Measurements from ENCODE around the gene LTBP1. TPM values are rescaled to one million over a fixed set of nuclear protein-coding genes. Genes with fewer than 3 reads are reported as not detected.

The LTBP1 gene
- total and polyA plus RNA-seq, 2 of the 13 experiments (the other 11 are each of a cell fraction or from before 2014, with no cell fraction given), result 0.12 to 0.22 TPM

DNA sequence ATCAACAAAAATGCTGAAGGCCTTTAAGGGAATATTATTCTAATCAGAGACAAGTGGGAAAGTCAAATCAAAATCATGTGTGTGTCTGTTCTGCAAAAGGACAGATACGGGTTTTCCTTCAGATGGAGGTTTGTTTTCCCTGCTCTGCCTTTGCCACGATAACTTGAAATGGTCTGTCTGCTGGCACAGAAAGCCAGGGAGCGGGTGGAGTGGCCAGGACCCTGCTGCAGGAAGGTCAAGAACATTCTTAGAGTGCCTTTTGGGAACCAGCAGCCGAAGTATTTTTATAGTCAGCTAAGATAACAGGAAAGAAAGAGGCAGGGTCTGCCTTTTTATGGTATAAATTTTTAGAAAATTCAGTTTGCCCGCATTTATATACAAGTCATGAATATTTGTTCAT lies 234.2 kb downstream of the LTBP1 start:
- H4K20me1 ChIP-seq (ENCODE audit: insufficient read depth, low read length), result no peaks in the 10 kb centered on the region
- 37% methylated on average over 5 of the region's 5 CpGs for WGBS (ENCODE audit: low lambda C conversion rate)
- H2AFZ ChIP-seq (ENCODE audit: low read length), result no peak overlapping the region
- no peaks in the 10 kb centered on the region for H3K79me2 ChIP-seq (ENCODE audit: insufficient read depth, low read length)
- H3K27ac ChIP-seq (ENCODE audit: extremely low read length, insufficient read depth, low read length), result no peak overlapping the region
- no TSS peak for BruUV-seq (replicated peaks)
- FAIRE-seq (no peak), DNase-seq (ENCODE audit: low spot score) (no peak), ATAC-seq (no peak)
- H3K36me3 ChIP-seq (replicated peaks in 1 of 2; ENCODE audit: control insufficient read depth in 1 of 2, insufficient read depth in 2 of 2, low read length in 2 of 2), result no peaks in the 10 kb centered on the region
- CTCF ChIA-PET (ENCODE audit: low intra/inter-chr PET ratio, low total read pairs), result no interaction called here
- POLR2A ChIA-PET, result no interaction called here
- H3K4me2 ChIP-seq (ENCODE audit: low read depth, low read length), result no peak overlapping the region
- H3K9ac ChIP-seq (ENCODE audit: insufficient read depth, low read depth, low read length), result no peak overlapping the region
- no peaks in the 10 kb centered on the region for H3K4me1 ChIP-seq (ENCODE audit: insufficient read depth, low read length)
- intact Hi-C loops (cut with micrococcal nuclease; ENCODE audit: unreplicated experiment) (no loop called here), in situ Hi-C loops (cut with HindIII; ENCODE audit: extremely low pct_ligation_motif_present, low pct_unique_long_range_greater_than_20kb) (no loop called here)
- no peak for TF ChIP-seq JDP2 (CRISPR knock-in tag; IDR thresholded peaks at IDR 0.05; ENCODE audit: borderline replicate concordance)
- no peak for TF ChIP-seq SIN3B (IDR thresholded peaks at IDR 0.05; ENCODE audit: low read length)
- no peak for TF ChIP-seq ZNF143 (CRISPR knock-in tag; IDR thresholded peaks at IDR 0.05)
- no peak for TF ChIP-seq CHCHD3 (CRISPR knock-in tag; IDR thresholded peaks at IDR 0.05)
- TF ChIP-seq ZNF629 (CRISPR knock-in tag; conservative IDR thresholded peaks at IDR 0.05), result no peak
- no peak for TF ChIP-seq NR2F1 (CRISPR knock-in tag; IDR thresholded peaks at IDR 0.05)
- no peak for TF ChIP-seq RFX5 (IDR thresholded peaks at IDR 0.05; ENCODE audit: low read depth, low read length)
- TF ChIP-seq ZNF235 (CRISPR knock-in tag; IDR thresholded peaks at IDR 0.05; ENCODE audit: borderline replicate concordance), result no peak
- TF ChIP-seq, protein P1, sequence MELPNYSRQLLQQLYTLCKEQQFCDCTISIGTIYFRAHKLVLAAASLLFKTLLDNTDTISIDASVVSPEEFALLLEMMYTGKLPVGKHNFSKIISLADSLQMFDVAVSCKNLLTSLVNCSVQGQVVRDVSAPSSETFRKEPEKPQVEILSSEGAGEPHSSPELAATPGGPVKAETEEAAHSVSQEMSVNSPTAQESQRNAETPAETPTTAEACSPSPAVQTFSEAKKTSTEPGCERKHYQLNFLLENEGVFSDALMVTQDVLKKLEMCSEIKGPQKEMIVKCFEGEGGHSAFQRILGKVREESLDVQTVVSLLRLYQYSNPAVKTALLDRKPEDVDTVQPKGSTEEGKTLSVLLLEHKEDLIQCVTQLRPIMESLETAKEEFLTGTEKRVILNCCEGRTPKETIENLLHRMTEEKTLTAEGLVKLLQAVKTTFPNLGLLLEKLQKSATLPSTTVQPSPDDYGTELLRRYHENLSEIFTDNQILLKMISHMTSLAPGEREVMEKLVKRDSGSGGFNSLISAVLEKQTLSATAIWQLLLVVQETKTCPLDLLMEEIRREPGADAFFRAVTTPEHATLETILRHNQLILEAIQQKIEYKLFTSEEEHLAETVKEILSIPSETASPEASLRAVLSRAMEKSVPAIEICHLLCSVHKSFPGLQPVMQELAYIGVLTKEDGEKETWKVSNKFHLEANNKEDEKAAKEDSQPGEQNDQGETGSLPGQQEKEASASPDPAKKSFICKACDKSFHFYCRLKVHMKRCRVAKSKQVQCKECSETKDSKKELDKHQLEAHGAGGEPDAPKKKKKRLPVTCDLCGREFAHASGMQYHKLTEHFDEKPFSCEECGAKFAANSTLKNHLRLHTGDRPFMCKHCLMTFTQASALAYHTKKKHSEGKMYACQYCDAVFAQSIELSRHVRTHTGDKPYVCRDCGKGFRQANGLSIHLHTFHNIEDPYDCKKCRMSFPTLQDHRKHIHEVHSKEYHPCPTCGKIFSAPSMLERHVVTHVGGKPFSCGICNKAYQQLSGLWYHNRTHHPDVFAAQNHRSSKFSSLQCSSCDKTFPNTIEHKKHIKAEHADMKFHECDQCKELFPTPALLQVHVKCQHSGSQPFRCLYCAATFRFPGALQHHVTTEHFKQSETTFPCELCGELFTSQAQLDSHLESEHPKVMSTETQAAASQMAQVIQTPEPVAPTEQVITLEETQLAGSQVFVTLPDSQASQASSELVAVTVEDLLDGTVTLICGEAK (IDR thresholded peaks at IDR 0.05), result no peak
- TF ChIP-seq, protein P1 (CRISPR knock-in tag; IDR thresholded peaks at IDR 0.05), result no peak
- no peak for TF ChIP-seq ZNF776 (CRISPR knock-in tag; IDR thresholded peaks at IDR 0.05)
- TF ChIP-seq, protein P2, sequence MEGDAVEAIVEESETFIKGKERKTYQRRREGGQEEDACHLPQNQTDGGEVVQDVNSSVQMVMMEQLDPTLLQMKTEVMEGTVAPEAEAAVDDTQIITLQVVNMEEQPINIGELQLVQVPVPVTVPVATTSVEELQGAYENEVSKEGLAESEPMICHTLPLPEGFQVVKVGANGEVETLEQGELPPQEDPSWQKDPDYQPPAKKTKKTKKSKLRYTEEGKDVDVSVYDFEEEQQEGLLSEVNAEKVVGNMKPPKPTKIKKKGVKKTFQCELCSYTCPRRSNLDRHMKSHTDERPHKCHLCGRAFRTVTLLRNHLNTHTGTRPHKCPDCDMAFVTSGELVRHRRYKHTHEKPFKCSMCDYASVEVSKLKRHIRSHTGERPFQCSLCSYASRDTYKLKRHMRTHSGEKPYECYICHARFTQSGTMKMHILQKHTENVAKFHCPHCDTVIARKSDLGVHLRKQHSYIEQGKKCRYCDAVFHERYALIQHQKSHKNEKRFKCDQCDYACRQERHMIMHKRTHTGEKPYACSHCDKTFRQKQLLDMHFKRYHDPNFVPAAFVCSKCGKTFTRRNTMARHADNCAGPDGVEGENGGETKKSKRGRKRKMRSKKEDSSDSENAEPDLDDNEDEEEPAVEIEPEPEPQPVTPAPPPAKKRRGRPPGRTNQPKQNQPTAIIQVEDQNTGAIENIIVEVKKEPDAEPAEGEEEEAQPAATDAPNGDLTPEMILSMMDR (CRISPR knock-in tag; IDR thresholded peaks at IDR 0.05), result no peak
- no peaks in the 10 kb centered on the region for H3K27me3 ChIP-seq (ENCODE audit: control insufficient read depth in 1 of 2, insufficient read depth in 2 of 2, low read length in 2 of 2)
- no peaks in the 10 kb centered on the region for H3K9me3 ChIP-seq (ENCODE audit: low read length)
- no peak overlapping the region for H3K4me3 ChIP-seq (replicated peaks in 1 of 3; ENCODE audit: insufficient read depth in 1 of 3, low read depth in 2 of 3, low read length in 3 of 3)

Measured in HepG2 (cell line).